Measurements from ENCODE around the gene PBRM1.

- TF ChIP-seq CTCF (IDR thresholded peaks at IDR 0.05) (no peak), EZH2 (IDR thresholded peaks at IDR 0.05; ENCODE audit: borderline replicate concordance, insufficient read depth, low read depth, low read length, poor library complexity, severe bottlenecking) (no peak)
These were observed 62.4 kb downstream of the PBRM1 start for GRCh38 chr3:52623234-52623792.
